ENCODE data around the gene FAM78A. TPM values are rescaled to one million over a fixed set of nuclear protein-coding genes. Genes with fewer than 3 reads are reported as not detected.
A peak's percentile ranks its signal among the peaks of the same experiment; 100 is the strongest.

The FAM78A gene
- total and polyA plus RNA-seq, 2 of the 8 experiments (the other 6 are each of a cell fraction or from before 2014, with no cell fraction given) = 3.1 TPM

DNA sequence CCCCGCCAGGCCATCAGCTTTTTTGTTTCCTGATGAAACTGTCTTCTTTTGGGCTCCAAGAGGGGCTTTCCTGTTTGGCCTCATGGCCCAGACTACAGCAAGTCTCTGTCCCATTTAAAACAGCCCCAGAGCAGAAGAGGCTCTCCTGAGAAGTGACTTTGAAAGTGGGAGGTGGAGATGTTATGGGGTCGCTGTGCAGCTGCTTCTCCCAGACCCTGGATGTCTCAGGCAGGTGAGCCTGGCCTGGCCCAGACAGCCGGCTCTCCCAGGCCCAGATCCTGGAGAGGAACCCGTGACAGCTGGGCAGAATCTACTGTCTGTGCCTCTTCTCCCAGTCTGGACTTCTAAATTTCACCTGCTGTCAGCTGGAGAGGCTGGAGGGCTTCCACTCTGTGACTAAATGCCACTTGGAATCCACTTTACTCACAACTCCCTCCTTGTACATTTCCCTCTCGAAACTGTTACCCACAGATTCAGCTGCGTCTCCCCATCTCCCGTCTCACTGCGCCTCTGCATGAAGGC is 20.6 kb downstream of the FAM78A start:
- Histone ChIP-seq H3K23me2 (ENCODE audit: low read depth, low read length) (no peaks in the 10 kb centered on the region), H3K4me1 (replicated peaks in 1 of 4; ENCODE audit: control insufficient read depth in 3 of 4, insufficient read depth in 4 of 4, low read length in 3 of 4) (peaks cover 0 to 9% (median 1%) of the 10 kb centered on the region in 4 experiments; a peak in 1 of 7 replicates), H2AK5ac (ENCODE audit: low read depth, low read length) (no peak overlapping the region), H3K27me3 (replicated peaks in 1 of 4; ENCODE audit: control insufficient read depth in 3 of 4, extremely low read depth in 1 of 4, insufficient read depth in 3 of 4, low read length in 3 of 4) (no peaks in the 10 kb centered on the region), H2BK120ac (replicated peaks; ENCODE audit: low read depth, low read length) (no peak overlapping the region), H3K56ac (replicated peaks; ENCODE audit: insufficient read length, low read depth, low read length) (no peak overlapping the region), H3K9me3 (ENCODE audit: insufficient read depth in 2 of 2, low read depth in 1 of 2, low read length in 1 of 2) (no peaks in the 10 kb centered on the region), H3K4ac (replicated peaks; ENCODE audit: insufficient read length, low read depth, low read length) (no peak overlapping the region), H3K79me1 (ENCODE audit: low read depth, low read length) (no peaks in the 10 kb centered on the region), H3K36me3 (ENCODE audit: control insufficient read depth in 2 of 4, insufficient read depth in 4 of 4, low read length in 3 of 4) (no peaks in the 10 kb centered on the region), H4K5ac (ENCODE audit: insufficient read length, low read depth, low read length) (no peak overlapping the region), H2BK20ac (ENCODE audit: low read length) (peak overlapping the region; percentile 18; the same call in 1 of the 2 replicates), H3K9ac (replicated peaks in 1 of 4; ENCODE audit: extremely low read depth in 1 of 4, low read depth in 3 of 4, low read length in 3 of 4) (no peak overlapping the region), H3K79me2 (ENCODE audit: control insufficient read depth in 1 of 2, insufficient read depth in 2 of 2, low read length in 2 of 2) (no peaks in the 10 kb centered on the region), H2AFZ (ENCODE audit: low read length) (no peak overlapping the region), H2BK12ac (ENCODE audit: low read depth, low read length) (0 out of 2 replicates have a peak overlapping the region, but pooled peaks have one; percentile 39), H3K23ac (ENCODE audit: insufficient read length) (no peak overlapping the region), H3K4me2 (ENCODE audit: insufficient read depth in 1 of 2, low read depth in 2 of 2, low read length in 2 of 2) (no peak overlapping the region), H4K20me1 (replicated peaks in 1 of 2; ENCODE audit: control insufficient read depth in 1 of 2, insufficient read depth in 2 of 2, low read length in 2 of 2) (no peaks in the 10 kb centered on the region), H3K14ac (ENCODE audit: insufficient read length) (no peak overlapping the region), H3K4me3 (ENCODE audit: extremely low read depth in 1 of 4, insufficient read depth in 2 of 4, low read depth in 3 of 4, low read length in 4 of 4) (no peak overlapping the region), H4K91ac (replicated peaks; ENCODE audit: insufficient read length, low read length) (peak overlapping the region; percentile 81), H2BK5ac (ENCODE audit: low read depth, low read length) (peak overlapping the region; percentile 66; the same call in 1 of the 2 replicates), H3K27ac (ENCODE audit: low read depth, low read length) (no peak overlapping the region), H2BK15ac (ENCODE audit: low read length) (no peak overlapping the region), H3K18ac (ENCODE audit: extremely low read depth, low read length) (peak overlapping the region; percentile 60), H4K8ac (ENCODE audit: extremely low read depth, insufficient read depth, low read length) (peak overlapping the region; percentile 11; the same call in 1 of the 2 replicates)
- ChIA-PET CTCF (ENCODE audit: partially characterized antibody) (interaction anchor here (0.8 to 2.5 kb wide), 5 partner anchors 12 to 94 kb away, joined by 3 to 13 read pairs (median 10); no protein-coding TSS in a partner anchor), POLR2A (ENCODE audit: partially characterized antibody) (interaction anchor here (0.7 to 2.1 kb wide), 4 partner anchors 17 to 151 kb away, joined by 3 to 5 read pairs (median 4); no protein-coding TSS in a partner anchor)
- TF ChIP-seq CEBPB (IDR thresholded peaks at IDR 0.05; ENCODE audit: low read depth, low read length) = no peak
- FAIRE-seq (no peak), DNase-seq (ENCODE audit: low read depth in 1 of 2, low spot score in 2 of 2) (no peak)
- 91% methylated on average over 8 of the region's 8 CpGs; no CpG with 5 or more reads in 1 of the 2 experiments for WGBS, 2 experiments (ENCODE audit: extremely low coverage in 1 of 2, insufficient coverage in 1 of 2, insufficient read length in 1 of 2, insufficient replicate concordance in 2 of 2, low coverage in 1 of 2, low lambda C conversion rate in 2 of 2, missing lambda C conversion rate in 1 of 2)

Data from H1 (cell line).